ENCODE measurements around the gene CBX5. TPM values are rescaled to one million over a fixed set of nuclear protein-coding genes. Genes with fewer than 3 reads are reported as not detected.
A peak's percentile ranks its signal among the peaks of the same experiment; 100 is the strongest.
"Not testable (repeated sequence)": the region's sequence is repeated elsewhere in the genome, so short reads cannot be mapped to it uniquely, and the experiment has no call there.

CBX5 gene
- total RNA-seq, 2 experiments from 2014 or later: 125 to 128 TPM

- Mint-ChIP-seq H3K27ac (no peak overlapping the region), H3K4me1 (ENCODE audit: low read depth) (peaks cover 6% of the 10 kb centered on the region), H3K27me3 (no peaks in the 10 kb centered on the region), H3K36me3 (ENCODE audit: low read depth) (peaks cover 3% of the 10 kb centered on the region), H3K4me3 (no peak overlapping the region), H3K9me3 (no peaks in the 10 kb centered on the region)
- intact Hi-C loops (cut with micrococcal nuclease): no loop called here
- ChIA-PET POLR2A (interaction anchor here (0.6 to 1.1 kb wide), 2 partner anchors 33 to 40 kb away, joined by 3 to 4 read pairs; no protein-coding TSS in a partner anchor), CTCF (interaction anchor here (1.3 to 9.7 kb wide), 4 partner anchors 15 to 63 kb away, joined by 3 to 93 read pairs (median 6); no protein-coding TSS in a partner anchor)
- ATAC-seq (no peak), DNase-seq (no peak)
- no peak for TF ChIP-seq CTCF (IDR thresholded peaks at IDR 0.05)
Observed at GRCh38 chr12:54321363-54321762, 41.4 kb upstream of the CBX5 start.

GRCh38 chr12:54312309-54312708, 32.4 kb upstream of the CBX5 start:
- H3K4me1 Mint-ChIP-seq (ENCODE audit: low read depth); DNase-seq; H3K4me3 Mint-ChIP-seq; ATAC-seq; H3K27ac Mint-ChIP-seq; POLR2A ChIA-PET; H3K36me3 Mint-ChIP-seq (ENCODE audit: low read depth); H3K9me3 Mint-ChIP-seq; H3K27me3 Mint-ChIP-seq; intact Hi-C loops (cut with micrococcal nuclease): not testable (repeated sequence)
- CTCF ChIA-PET: interaction anchor here (1.6 to 2.0 kb wide), 2 partner anchors 25 to 67 kb away, joined by 4 to 6 read pairs; no protein-coding TSS in a partner anchor

GRCh38 chr12:54311051-54311450, 31.1 kb upstream of the CBX5 start:
- intact Hi-C loops (cut with micrococcal nuclease): no loop called here
- DNase-seq (no peak), ATAC-seq (no peak)
- ChIA-PET POLR2A (no interaction called here), CTCF (interaction anchor here (1.4 to 2.0 kb wide), 3 partner anchors 13 to 58 kb away, joined by 3 to 11 read pairs (median 6); partner anchors contain the start of gene COPZ1)
- no peaks in the 10 kb centered on the region for H3K36me3 Mint-ChIP-seq (ENCODE audit: low read depth)
- no peak overlapping the region for H3K27ac Mint-ChIP-seq
- H3K4me3 Mint-ChIP-seq: no peak overlapping the region
- peaks cover 5% of the 10 kb centered on the region for H3K27me3 Mint-ChIP-seq
- no peak for TF ChIP-seq CTCF (IDR thresholded peaks at IDR 0.05)
- peaks cover 6% of the 10 kb centered on the region for H3K4me1 Mint-ChIP-seq (ENCODE audit: low read depth)
- no peaks in the 10 kb centered on the region for H3K9me3 Mint-ChIP-seq

GRCh38 chr12:54306925-54307741, 27.2 kb upstream of the CBX5 start:
- peaks cover 15% of the 10 kb centered on the region for H3K27me3 Mint-ChIP-seq
- intact Hi-C loops (cut with micrococcal nuclease): no loop called here
- CTCF ChIA-PET: interaction anchor here (0.9 to 3.3 kb wide), 12 partner anchors 11 to 97 kb away, joined by 3 to 13 read pairs (median 4); partner anchors contain the start of gene COPZ1
- no peak overlapping the region for H3K27ac Mint-ChIP-seq
- DNase-seq: peak; percentile 44
- peaks cover 9% of the 10 kb centered on the region for H3K4me1 Mint-ChIP-seq (ENCODE audit: low read depth)
- no peak overlapping the region for H3K4me3 Mint-ChIP-seq
- no peaks in the 10 kb centered on the region for H3K36me3 Mint-ChIP-seq (ENCODE audit: low read depth)
- peak; percentile 69 for ATAC-seq
- POLR2A ChIA-PET: interaction anchor here (0.7 to 3.9 kb wide), 9 partner anchors 12 to 51 kb away, joined by 3 to 16 read pairs (median 3); partner anchors contain the start of gene COPZ1
- no peak for TF ChIP-seq CTCF (IDR thresholded peaks at IDR 0.05)
- H3K9me3 Mint-ChIP-seq: no peaks in the 10 kb centered on the region

- ChIA-PET CTCF (no interaction called here), POLR2A (no interaction called here)
- peak; percentile 19 for DNase-seq
- Mint-ChIP-seq H3K9me3 (no peaks in the 10 kb centered on the region), H3K36me3 (ENCODE audit: low read depth) (no peaks in the 10 kb centered on the region), H3K4me3 (no peak overlapping the region), H3K27me3 (peaks cover 36% of the 10 kb centered on the region), H3K4me1 (ENCODE audit: low read depth) (peaks cover 12% of the 10 kb centered on the region), H3K27ac (no peak overlapping the region)
- no peak for TF ChIP-seq CTCF (IDR thresholded peaks at IDR 0.05)
- intact Hi-C loops (cut with micrococcal nuclease): no loop called here
- peak; percentile 35 for ATAC-seq
Observed at GRCh38 chr12:54304187-54304810, 24.4 kb upstream of the CBX5 start.

All from activated CD8-positive, alpha-beta T cell treated with anti-CD3 and anti-CD28 coated beads for 36 hours (primary cell).